T-helper 1 cell treated with Interleukin-12 subunit alpha and Interleukin-12 subunit beta and Interleukin-4 antibody, amounts not matched to agents 30 μg/mL and 1 μg/mL, for 36 hours (primary cell): ENCODE measurements around the gene HSP90AA1.
A peak's percentile ranks its signal among the peaks of the same experiment; 100 is the strongest.

Experiments
- H3K27ac Mint-ChIP-seq: one replicate; pipeline ENCODE4 v1.8.0; 2021; ENCODE audit warnings: mild to moderate bottlenecking, mixed read lengths
- H3K27me3 Mint-ChIP-seq: one replicate; pipeline ENCODE4 v1.8.0; 2021; ENCODE audit warnings: low read depth, mixed read lengths
- H3K36me3 Mint-ChIP-seq: one replicate; pipeline ENCODE4 v1.8.0; 2021; ENCODE audit warnings: low read depth, mixed read lengths
- H3K4me1 Mint-ChIP-seq: one replicate; pipeline ENCODE4 v1.8.0; 2021; ENCODE audit warnings: low read depth, mixed read lengths
- H3K4me3 Mint-ChIP-seq: one replicate; pipeline ENCODE4 v1.8.0; 2021; ENCODE audit warnings: mild to moderate bottlenecking, moderate library complexity, mixed read lengths
- H3K9me3 Mint-ChIP-seq: one replicate; pipeline ENCODE4 v1.8.0; 2021; ENCODE audit warnings: mixed read lengths

Gene HSP90AA1

GRCh38 chr14:102103062-102103695, 16.3 kb upstream of the HSP90AA1 start:
- no peaks in the 10 kb centered on the region for H3K36me3 Mint-ChIP-seq
- no peak overlapping the region for H3K27ac Mint-ChIP-seq
- H3K27me3 Mint-ChIP-seq = peaks cover 5% of the 10 kb centered on the region
- H3K4me3 Mint-ChIP-seq = no peak overlapping the region
- no peaks in the 10 kb centered on the region for H3K9me3 Mint-ChIP-seq
- no peaks in the 10 kb centered on the region for H3K4me1 Mint-ChIP-seq

DNA sequence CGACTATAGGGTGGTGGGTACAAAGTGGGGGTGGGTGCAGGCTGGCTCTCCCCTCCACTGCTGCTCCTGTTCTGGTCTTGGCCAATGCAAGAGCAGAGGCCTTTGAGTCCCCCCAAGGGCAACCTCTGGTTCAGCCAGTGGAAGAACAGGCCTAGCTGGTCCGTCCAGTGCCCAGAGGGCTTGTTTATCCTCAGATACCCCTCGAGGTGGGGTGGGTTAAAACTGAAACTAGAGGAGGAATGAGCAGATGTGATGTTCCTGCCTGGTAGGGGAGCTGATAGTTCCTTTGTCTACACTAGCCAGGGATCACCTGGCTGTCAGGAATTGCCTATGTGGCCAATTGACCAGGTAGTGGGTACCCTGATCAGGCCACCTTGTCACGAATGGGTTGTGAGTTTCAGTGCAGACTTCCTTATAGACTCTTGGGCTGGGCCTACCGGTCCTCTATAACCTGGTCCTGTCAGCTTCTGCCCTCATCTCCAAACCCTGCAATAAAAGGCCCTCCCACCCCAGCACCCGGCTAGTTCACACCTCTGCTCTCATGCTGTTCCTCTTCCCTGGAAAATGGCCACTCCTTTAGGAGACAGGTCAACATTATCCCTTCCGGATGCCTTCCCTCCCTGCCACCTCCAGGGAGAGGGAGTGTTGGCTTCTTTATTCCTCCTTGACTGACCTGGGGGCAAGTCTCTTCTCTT, 10.7 kb upstream of the HSP90AA1 start:
- no peaks in the 10 kb centered on the region for H3K36me3 Mint-ChIP-seq
- peaks cover 10% of the 10 kb centered on the region for H3K4me1 Mint-ChIP-seq
- no peak overlapping the region for H3K4me3 Mint-ChIP-seq
- no peaks in the 10 kb centered on the region for H3K27me3 Mint-ChIP-seq
- H3K27ac Mint-ChIP-seq = no peak overlapping the region
- H3K9me3 Mint-ChIP-seq = no peaks in the 10 kb centered on the region

DNA sequence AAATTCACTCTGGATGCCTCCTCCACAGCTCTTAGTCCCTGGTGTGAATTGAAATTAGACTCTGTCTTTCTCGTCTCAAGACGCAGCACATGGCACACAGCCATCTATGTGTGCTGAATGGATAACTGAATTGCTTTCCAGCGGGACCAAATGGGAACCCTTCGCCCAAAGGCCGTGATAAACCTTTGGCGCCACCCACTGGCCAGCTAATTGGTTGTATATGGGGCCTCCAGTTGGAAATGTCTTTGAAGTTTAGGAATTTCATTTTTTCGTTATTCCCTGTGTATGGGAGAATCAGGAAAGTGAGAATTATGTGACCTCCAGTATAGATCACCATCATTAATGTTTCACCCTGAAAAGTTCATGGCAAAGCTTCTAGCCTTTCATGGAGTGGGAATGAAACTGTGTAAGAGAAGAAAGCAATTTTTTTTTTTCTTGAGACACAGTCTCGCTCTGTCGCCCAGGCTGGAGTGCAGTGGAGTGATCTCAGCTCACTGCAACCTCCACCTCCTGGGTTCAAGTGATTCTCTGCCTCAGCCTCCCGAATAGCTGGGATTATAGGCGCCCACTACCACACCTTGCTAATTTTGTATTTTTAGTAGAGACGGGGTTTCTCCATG, 9.8 kb upstream of the HSP90AA1 start:
- peaks cover 10% of the 10 kb centered on the region for H3K4me1 Mint-ChIP-seq
- H3K9me3 Mint-ChIP-seq = no peaks in the 10 kb centered on the region
- H3K36me3 Mint-ChIP-seq = no peaks in the 10 kb centered on the region
- H3K27ac Mint-ChIP-seq = no peak overlapping the region
- no peak overlapping the region for H3K4me3 Mint-ChIP-seq
- no peaks in the 10 kb centered on the region for H3K27me3 Mint-ChIP-seq

DNA sequence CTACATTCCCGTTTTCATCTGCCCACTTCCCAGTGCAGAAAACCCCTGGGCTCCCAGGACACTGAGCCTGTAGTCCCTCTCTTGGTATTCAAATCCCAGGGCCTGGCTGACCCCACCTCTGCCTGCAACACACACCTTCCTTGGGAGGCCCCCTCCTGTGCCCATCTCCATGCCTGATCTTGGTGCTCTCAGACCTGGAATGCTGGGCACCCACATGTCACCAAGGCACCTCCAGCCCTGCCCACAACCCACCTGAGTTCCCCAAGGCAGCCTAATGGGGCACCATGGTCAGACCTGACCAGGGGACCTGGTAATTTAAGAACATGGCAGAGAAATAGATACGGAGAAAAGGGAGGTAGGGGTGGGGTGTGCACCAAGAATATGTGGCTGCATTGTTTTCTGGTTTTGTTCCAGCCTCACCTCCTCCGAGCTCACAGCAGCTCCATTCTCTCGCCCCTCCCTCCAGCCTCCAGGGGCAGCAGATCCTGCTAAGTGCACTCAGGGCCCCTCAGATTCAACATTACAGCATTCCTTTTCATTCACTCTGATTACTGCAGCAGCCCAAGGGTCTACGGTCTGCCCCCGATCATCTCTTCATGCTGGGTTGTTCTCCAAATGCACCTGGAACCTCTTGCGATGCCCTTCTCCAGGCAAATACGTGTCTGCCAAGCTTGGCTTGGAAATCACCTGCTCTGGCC, 9.2 kb upstream of the HSP90AA1 start:
- Mint-ChIP-seq H3K36me3 (no peaks in the 10 kb centered on the region), H3K4me3 (no peak overlapping the region), H3K4me1 (peaks cover 10% of the 10 kb centered on the region), H3K27me3 (no peaks in the 10 kb centered on the region), H3K9me3 (no peaks in the 10 kb centered on the region), H3K27ac (no peak overlapping the region)

- no peak overlapping the region for H3K27ac Mint-ChIP-seq
- no peaks in the 10 kb centered on the region for H3K27me3 Mint-ChIP-seq
- H3K9me3 Mint-ChIP-seq = no peaks in the 10 kb centered on the region
- H3K4me1 Mint-ChIP-seq = peaks cover 10% of the 10 kb centered on the region
- no peaks in the 10 kb centered on the region for H3K36me3 Mint-ChIP-seq
- no peak overlapping the region for H3K4me3 Mint-ChIP-seq
Observed at GRCh38 chr14:102095231-102095870, 8.5 kb upstream of the HSP90AA1 start.

- Mint-ChIP-seq H3K27me3 (no peaks in the 10 kb centered on the region), H3K9me3 (no peaks in the 10 kb centered on the region), H3K27ac (no peak overlapping the region), H3K4me3 (no peak overlapping the region), H3K36me3 (no peaks in the 10 kb centered on the region), H3K4me1 (peaks cover 18% of the 10 kb centered on the region)
Observed at GRCh38 chr14:102094101-102094500, 7.3 kb upstream of the HSP90AA1 start.

DNA sequence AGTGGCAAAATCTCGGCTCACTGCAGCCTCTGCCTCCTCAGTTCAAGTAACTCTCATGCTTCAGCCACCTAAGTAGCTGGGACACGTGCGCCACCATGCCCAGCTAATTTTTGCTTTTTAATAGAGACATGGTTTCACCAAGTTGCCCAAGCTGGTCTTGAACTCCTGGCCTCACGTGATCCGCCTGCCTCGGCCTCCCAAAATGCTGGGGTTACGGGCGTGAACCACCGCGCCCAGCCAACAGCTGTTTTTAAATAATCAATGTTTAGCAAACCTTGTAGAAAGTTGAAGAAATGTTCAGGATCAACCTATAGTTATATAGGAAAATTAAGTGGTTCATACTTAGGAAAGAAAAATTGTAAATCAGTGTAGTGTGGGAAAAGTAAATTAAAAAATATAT, 6.0 kb upstream of the HSP90AA1 start:
- no peak overlapping the region for H3K27ac Mint-ChIP-seq

DNA sequence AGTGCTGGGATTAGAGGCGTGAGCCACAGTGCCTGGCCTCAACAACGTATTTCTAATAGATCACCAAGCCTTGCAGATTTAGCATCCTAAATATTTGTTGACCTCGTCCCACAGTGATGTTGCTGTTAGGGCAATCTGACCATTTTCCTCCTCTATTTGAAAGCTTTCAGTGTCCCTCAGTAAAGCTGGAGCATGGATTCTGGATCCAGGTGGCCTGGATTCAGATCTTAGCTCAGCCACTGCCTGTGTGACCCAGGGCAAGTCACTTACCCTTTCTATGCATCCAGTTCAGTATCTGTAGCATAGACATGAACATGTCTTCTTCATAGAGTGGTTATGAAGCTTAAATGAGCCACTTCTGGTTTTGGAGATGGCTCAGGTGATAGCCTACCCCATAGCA, 3.9 kb upstream of the HSP90AA1 start:
- Mint-ChIP-seq H3K36me3 (peaks cover 8% of the 10 kb centered on the region), H3K27me3 (no peaks in the 10 kb centered on the region), H3K4me1 (peaks cover 24% of the 10 kb centered on the region), H3K4me3 (no peak overlapping the region), H3K9me3 (no peaks in the 10 kb centered on the region), H3K27ac (no peak overlapping the region)

More for the DNA sequence above, 6.0 kb upstream of the HSP90AA1 start:
- no peak overlapping the region for H3K4me3 Mint-ChIP-seq
- no peaks in the 10 kb centered on the region for H3K36me3 Mint-ChIP-seq
- H3K4me1 Mint-ChIP-seq = peaks cover 26% of the 10 kb centered on the region
- H3K9me3 Mint-ChIP-seq = no peaks in the 10 kb centered on the region
- no peaks in the 10 kb centered on the region for H3K27me3 Mint-ChIP-seq

GRCh38 chr14:102089621-102090343, 2.9 kb upstream of the HSP90AA1 start:
- Mint-ChIP-seq H3K27ac (peak overlapping the region; percentile 64), H3K36me3 (peaks cover 17% of the 10 kb centered on the region), H3K9me3 (no peaks in the 10 kb centered on the region), H3K27me3 (no peaks in the 10 kb centered on the region), H3K4me3 (peak overlapping the region; percentile 78), H3K4me1 (peaks cover 26% of the 10 kb centered on the region)

GRCh38 chr14:102088012-102088792, 1.4 kb upstream of the HSP90AA1 start:
- peak overlapping the region; percentile 87 for H3K27ac Mint-ChIP-seq
- H3K4me3 Mint-ChIP-seq = peak overlapping the region; percentile 88
- H3K27me3 Mint-ChIP-seq = no peaks in the 10 kb centered on the region
- peaks cover 32% of the 10 kb centered on the region for H3K36me3 Mint-ChIP-seq
- H3K9me3 Mint-ChIP-seq = no peaks in the 10 kb centered on the region
- peaks cover 37% of the 10 kb centered on the region for H3K4me1 Mint-ChIP-seq

GRCh38 chr14:102087762-102088011, 843 bp upstream of the HSP90AA1 start:
- H3K27me3 Mint-ChIP-seq = no peaks in the 10 kb centered on the region
- no peaks in the 10 kb centered on the region for H3K9me3 Mint-ChIP-seq
- H3K4me1 Mint-ChIP-seq = peaks cover 40% of the 10 kb centered on the region
- peaks cover 38% of the 10 kb centered on the region for H3K36me3 Mint-ChIP-seq
- peak overlapping the region; percentile 88 for H3K4me3 Mint-ChIP-seq
- peak overlapping the region; percentile 87 for H3K27ac Mint-ChIP-seq

DNA sequence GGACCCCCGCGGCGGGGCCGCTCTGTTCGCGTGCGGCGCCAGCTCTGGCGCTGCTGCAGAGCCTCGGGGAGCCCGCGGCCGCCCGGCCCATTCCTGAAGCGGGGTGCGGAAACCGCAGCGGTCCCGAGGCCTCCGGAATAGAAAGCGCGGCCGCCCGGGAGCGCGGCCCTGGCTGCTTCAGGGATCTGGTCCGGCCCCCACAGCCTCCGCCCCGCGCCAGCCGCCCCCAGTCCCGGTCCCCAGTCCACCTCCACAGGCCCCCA, 204 bp downstream of the HSP90AA1 start:
- H3K4me3 Mint-ChIP-seq = peak overlapping the region; percentile 85
- peak overlapping the region; percentile 91 for H3K27ac Mint-ChIP-seq
- H3K9me3 Mint-ChIP-seq = no peaks in the 10 kb centered on the region
- peaks cover 47% of the 10 kb centered on the region for H3K36me3 Mint-ChIP-seq
- peaks cover 48% of the 10 kb centered on the region for H3K4me1 Mint-ChIP-seq
- H3K27me3 Mint-ChIP-seq = no peaks in the 10 kb centered on the region

DNA sequence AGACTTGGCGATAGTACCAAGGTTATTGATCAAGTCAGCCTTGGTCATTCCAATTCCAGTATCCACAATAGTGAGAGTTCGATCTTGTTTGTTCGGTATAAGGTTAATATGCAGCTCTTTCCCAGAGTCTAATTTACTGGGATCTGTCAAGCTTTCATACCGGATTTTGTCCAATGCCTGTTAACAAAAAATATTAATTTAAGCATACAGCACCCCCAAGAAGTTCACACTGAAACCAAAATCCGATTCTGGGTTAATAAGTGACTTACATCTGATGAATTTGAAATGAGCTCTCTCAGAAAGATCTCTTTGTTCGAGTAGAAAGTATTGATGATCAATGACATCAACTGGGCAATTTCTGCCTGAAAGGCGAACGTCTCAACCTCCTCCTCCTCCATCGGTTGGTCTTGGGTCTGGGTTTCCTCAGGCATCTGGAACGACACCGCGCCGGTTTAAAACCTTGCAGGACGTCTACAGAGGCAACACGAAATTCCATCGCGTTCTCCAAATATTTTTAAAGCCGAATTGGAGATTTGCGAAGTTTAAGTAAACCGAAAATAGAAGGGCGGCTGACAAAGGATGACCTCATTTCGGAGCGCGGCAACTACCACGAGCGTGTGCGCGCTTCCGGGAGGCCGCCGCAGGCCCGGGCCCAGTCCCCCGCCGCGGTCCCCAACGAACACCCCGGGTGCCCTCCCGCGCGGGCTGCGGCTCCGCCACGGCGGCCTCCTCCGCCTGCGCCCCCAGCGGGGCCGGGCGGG, 716 bp downstream of the HSP90AA1 start:
- Mint-ChIP-seq H3K4me1 (peaks cover 52% of the 10 kb centered on the region), H3K9me3 (no peaks in the 10 kb centered on the region), H3K27ac (peak overlapping the region; percentile 98), H3K4me3 (peak overlapping the region; percentile 99), H3K36me3 (peaks cover 52% of the 10 kb centered on the region), H3K27me3 (no peaks in the 10 kb centered on the region)
